Activated T-helper 2 cell treated with anti-CD3 and anti-CD28 coated beads, Interferon-gamma antibody, Interleukin-2, Interleukin-4, amounts not matched to agents 10 μg/mL and 5 μg/mL and 100 μg/mL, durations not matched to agents 14 hours and 24 hours and 36 hours (primary cell): ENCODE data around the gene STK24. TPM values are rescaled to one million over a fixed set of nuclear protein-coding genes. Genes with fewer than 3 reads are reported as not detected.

Experiments used
- DNase-seq: peaks from one replicate; pipeline ENCODE4 v3.0.0; 2021; ENCODE audit warnings: low spot score
- H3K27ac Mint-ChIP-seq: one replicate; pipeline ENCODE4 v1.8.0; 2021; ENCODE audit warnings: mixed read lengths
- H3K27me3 Mint-ChIP-seq: one replicate; pipeline ENCODE4 v1.8.0; 2021; ENCODE audit warnings: low read depth, mixed read lengths
- H3K36me3 Mint-ChIP-seq: one replicate; pipeline ENCODE4 v1.8.0; 2021; ENCODE audit warnings: low read depth, mixed read lengths
- H3K4me1 Mint-ChIP-seq: one replicate; pipeline ENCODE4 v1.8.0; 2021; ENCODE audit warnings: low read depth, mixed read lengths
- H3K4me3 Mint-ChIP-seq: one replicate; pipeline ENCODE4 v1.8.0; 2021; ENCODE audit warnings: low read depth, mild to moderate bottlenecking, moderate library complexity, mixed read lengths
- H3K9me3 Mint-ChIP-seq: one replicate; pipeline ENCODE4 v1.8.0; 2021; ENCODE audit warnings: mixed read lengths
- intact Hi-C: fragments of 100-400 bp; cut with micrococcal nuclease; formaldehyde crosslinking; loops from one replicate; pipeline ENCODE4 v1.15.1; 2023
- total RNA-seq: library from RNA; stranded (reverse); gene quantifications from 2 replicates; pipeline ENCODE4 v1.2.3, GENCODE V29; 2022

STK24 gene
- total RNA-seq, 1 donor from 2014 or later: 127 TPM

GRCh38 chr13:98520674-98521449 is 56.0 kb downstream of the STK24 start:
- Mint-ChIP-seq H3K27me3 (no peaks in the 10 kb centered on the region), H3K27ac (peak overlapping the region; percentile 30), H3K9me3 (no peaks in the 10 kb centered on the region), H3K4me3 (no peak overlapping the region), H3K36me3 (peaks cover 31% of the 10 kb centered on the region), H3K4me1 (peaks cover 71% of the 10 kb centered on the region)
- intact Hi-C loops: no loop called here
- DNase-seq: no peak

- Mint-ChIP-seq H3K4me1 (peaks cover 78% of the 10 kb centered on the region), H3K9me3 (no peaks in the 10 kb centered on the region), H3K27ac (peak overlapping the region; percentile 68), H3K27me3 (no peaks in the 10 kb centered on the region), H3K4me3 (no peak overlapping the region), H3K36me3 (peaks cover 36% of the 10 kb centered on the region)
- DNase-seq: no peak
- intact Hi-C loops: no loop called here
Observed at GRCh38 chr13:98519976-98520375, 56.9 kb downstream of the STK24 start.

- DNase-seq: no peak
- H3K36me3 Mint-ChIP-seq: peaks cover 52% of the 10 kb centered on the region
- H3K4me3 Mint-ChIP-seq: peak overlapping the region; percentile 22
- peaks cover 78% of the 10 kb centered on the region for H3K4me1 Mint-ChIP-seq
- H3K27ac Mint-ChIP-seq: peak overlapping the region; percentile 93
- H3K9me3 Mint-ChIP-seq: no peaks in the 10 kb centered on the region
- intact Hi-C loops: loop anchor here (1.0 kb wide), 4 partner anchors 8 to 57 kb away; no protein-coding TSS in a partner anchor
- no peaks in the 10 kb centered on the region for H3K27me3 Mint-ChIP-seq
Observed at GRCh38 chr13:98517576-98518310, 59.2 kb downstream of the STK24 start.

GRCh38 chr13:98515818-98516465 is 61.0 kb downstream of the STK24 start:
- peak overlapping the region; percentile 80 for H3K27ac Mint-ChIP-seq
- peaks cover 71% of the 10 kb centered on the region for H3K4me1 Mint-ChIP-seq
- H3K36me3 Mint-ChIP-seq: peaks cover 64% of the 10 kb centered on the region
- intact Hi-C loops: loop anchor here (2.0 kb wide), 2 partner anchors 27 to 35 kb away; no protein-coding TSS in a partner anchor
- H3K9me3 Mint-ChIP-seq: no peaks in the 10 kb centered on the region
- H3K27me3 Mint-ChIP-seq: no peaks in the 10 kb centered on the region
- peak overlapping the region; percentile 14 for H3K4me3 Mint-ChIP-seq
- DNase-seq: no peak

- intact Hi-C loops: loop anchor here (2.0 kb wide), 2 partner anchors 29 to 37 kb away; no protein-coding TSS in a partner anchor
- no peak for DNase-seq
- H3K9me3 Mint-ChIP-seq: no peaks in the 10 kb centered on the region
- no peaks in the 10 kb centered on the region for H3K27me3 Mint-ChIP-seq
- H3K4me1 Mint-ChIP-seq: peaks cover 73% of the 10 kb centered on the region
- peak overlapping the region; percentile 55 for H3K4me3 Mint-ChIP-seq
- peaks cover 74% of the 10 kb centered on the region for H3K36me3 Mint-ChIP-seq
- peak overlapping the region; percentile 84 for H3K27ac Mint-ChIP-seq
Observed at GRCh38 chr13:98514288-98514687, 62.6 kb downstream of the STK24 start.

- Mint-ChIP-seq H3K27ac (peak overlapping the region; percentile 84), H3K9me3 (no peaks in the 10 kb centered on the region), H3K4me3 (no peak overlapping the region), H3K4me1 (peaks cover 74% of the 10 kb centered on the region), H3K27me3 (no peaks in the 10 kb centered on the region), H3K36me3 (peaks cover 71% of the 10 kb centered on the region)
- intact Hi-C loops: loop anchor here (2.0 kb wide), 2 partner anchors 29 to 37 kb away; no protein-coding TSS in a partner anchor
- DNase-seq: no peak
Observed at GRCh38 chr13:98513837-98514236, 63.1 kb downstream of the STK24 start.

- H3K27me3 Mint-ChIP-seq: no peaks in the 10 kb centered on the region
- peak overlapping the region; percentile 84 for H3K27ac Mint-ChIP-seq
- H3K9me3 Mint-ChIP-seq: no peaks in the 10 kb centered on the region
- no peak for DNase-seq
- peaks cover 76% of the 10 kb centered on the region for H3K4me1 Mint-ChIP-seq
- H3K36me3 Mint-ChIP-seq: peaks cover 72% of the 10 kb centered on the region
- intact Hi-C loops: no loop called here
- no peak overlapping the region for H3K4me3 Mint-ChIP-seq
Observed at GRCh38 chr13:98512774-98513665, 63.9 kb downstream of the STK24 start.

- no peak overlapping the region for H3K4me3 Mint-ChIP-seq
- H3K36me3 Mint-ChIP-seq: peaks cover 61% of the 10 kb centered on the region
- peaks cover 71% of the 10 kb centered on the region for H3K4me1 Mint-ChIP-seq
- no peaks in the 10 kb centered on the region for H3K9me3 Mint-ChIP-seq
- intact Hi-C loops: no loop called here
- DNase-seq: no peak
- no peak overlapping the region for H3K27ac Mint-ChIP-seq
- no peaks in the 10 kb centered on the region for H3K27me3 Mint-ChIP-seq
Observed at GRCh38 chr13:98511435-98511834, 65.5 kb downstream of the STK24 start.

GRCh38 chr13:98510156-98510509 is 66.8 kb downstream of the STK24 start:
- H3K36me3 Mint-ChIP-seq: peaks cover 57% of the 10 kb centered on the region
- peak overlapping the region; percentile 83 for H3K27ac Mint-ChIP-seq
- H3K4me3 Mint-ChIP-seq: no peak overlapping the region

GRCh38 chr13:98509271-98510155 is 67.4 kb downstream of the STK24 start:
- peak; percentile 43 for DNase-seq
- Mint-ChIP-seq H3K9me3 (no peaks in the 10 kb centered on the region), H3K27ac (peak overlapping the region; percentile 83), H3K4me1 (peaks cover 70% of the 10 kb centered on the region), H3K27me3 (no peaks in the 10 kb centered on the region), H3K4me3 (peak overlapping the region; percentile 49), H3K36me3 (peaks cover 55% of the 10 kb centered on the region)
- intact Hi-C loops: loop anchor here (1.0 kb wide), 3 partner anchors 9 to 33 kb away; no protein-coding TSS in a partner anchor

More at GRCh38 chr13:98510156-98510509, 66.8 kb downstream of the STK24 start:
- no peak for DNase-seq
- no peaks in the 10 kb centered on the region for H3K9me3 Mint-ChIP-seq
- peaks cover 71% of the 10 kb centered on the region for H3K4me1 Mint-ChIP-seq
- H3K27me3 Mint-ChIP-seq: no peaks in the 10 kb centered on the region
- intact Hi-C loops: no loop called here

- Mint-ChIP-seq H3K4me1 (peaks cover 70% of the 10 kb centered on the region), H3K4me3 (no peak overlapping the region), H3K36me3 (peaks cover 57% of the 10 kb centered on the region), H3K27ac (peak overlapping the region; percentile 83), H3K27me3 (no peaks in the 10 kb centered on the region), H3K9me3 (no peaks in the 10 kb centered on the region)
- intact Hi-C loops: loop anchor here (1.0 kb wide), 3 partner anchors 10 to 32 kb away; no protein-coding TSS in a partner anchor
- no peak for DNase-seq
Observed at GRCh38 chr13:98508685-98509084, 68.2 kb downstream of the STK24 start.
